Ramos (cell line): ENCODE results near the gene RHOF.
"Not testable (repeated sequence)": the region's sequence is repeated elsewhere in the genome, so short reads cannot be mapped to it uniquely, and the experiment has no call there.

ENCODE experiments used
- in situ Hi-C: fragments of 300-500 bp; cut with MboI; formaldehyde crosslinking; loops from one replicate; pipeline ENCODE4 v1.14.3; 2022; ENCODE audit warnings: low sequenced_read_pairs; ENCODE audit not compliant: unreplicated experiment

The RHOF gene

GRCh38 chr12:121780429-121780828 is 13.1 kb downstream of the RHOF start:
- in situ Hi-C loops = no loop called here

- in situ Hi-C loops = no loop called here
Observed at GRCh38 chr12:121779422-121779895, 14.0 kb downstream of the RHOF start.

DNA sequence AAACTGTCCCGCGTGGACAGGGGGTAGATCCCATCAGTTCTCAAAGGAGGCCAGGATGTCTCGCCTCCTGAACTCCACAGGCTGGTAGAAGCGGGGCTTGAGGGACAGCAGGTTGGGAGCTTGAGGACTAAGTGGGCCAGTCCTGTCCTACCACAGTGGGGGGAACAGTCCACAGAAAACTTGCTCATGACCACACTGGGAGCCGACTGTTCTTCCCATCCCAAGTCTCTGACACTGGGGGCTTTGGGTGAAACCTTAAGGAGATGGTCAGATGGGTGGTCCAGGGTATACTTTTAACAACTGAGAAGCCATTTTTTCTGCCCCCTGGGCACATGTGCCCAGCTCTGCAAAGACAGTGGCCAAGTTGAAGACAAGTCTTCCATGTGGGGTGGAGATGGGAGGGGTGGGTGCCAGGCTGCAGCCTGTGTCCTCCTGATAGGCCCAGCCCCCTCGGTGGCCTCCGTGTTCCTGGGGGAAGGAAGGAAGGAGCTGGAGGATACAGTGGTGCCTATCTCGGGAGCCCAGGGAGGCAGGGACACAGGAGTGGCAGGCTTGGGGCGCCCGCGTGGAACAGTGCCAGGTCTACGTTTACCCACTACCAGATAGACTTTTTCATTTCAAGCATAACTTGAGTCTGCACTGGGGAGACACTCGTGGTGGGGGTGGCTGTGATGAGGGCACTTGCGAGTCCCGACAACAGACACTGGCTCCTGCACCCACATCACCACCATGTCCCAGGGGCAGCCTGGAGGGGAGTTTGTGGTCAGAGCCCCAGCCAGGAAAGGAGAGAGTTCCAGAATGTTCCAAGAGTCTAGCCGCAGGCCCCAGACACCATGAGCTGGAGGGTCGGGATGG is 14.7 kb downstream of the RHOF start:
- in situ Hi-C loops = no loop called here

DNA sequence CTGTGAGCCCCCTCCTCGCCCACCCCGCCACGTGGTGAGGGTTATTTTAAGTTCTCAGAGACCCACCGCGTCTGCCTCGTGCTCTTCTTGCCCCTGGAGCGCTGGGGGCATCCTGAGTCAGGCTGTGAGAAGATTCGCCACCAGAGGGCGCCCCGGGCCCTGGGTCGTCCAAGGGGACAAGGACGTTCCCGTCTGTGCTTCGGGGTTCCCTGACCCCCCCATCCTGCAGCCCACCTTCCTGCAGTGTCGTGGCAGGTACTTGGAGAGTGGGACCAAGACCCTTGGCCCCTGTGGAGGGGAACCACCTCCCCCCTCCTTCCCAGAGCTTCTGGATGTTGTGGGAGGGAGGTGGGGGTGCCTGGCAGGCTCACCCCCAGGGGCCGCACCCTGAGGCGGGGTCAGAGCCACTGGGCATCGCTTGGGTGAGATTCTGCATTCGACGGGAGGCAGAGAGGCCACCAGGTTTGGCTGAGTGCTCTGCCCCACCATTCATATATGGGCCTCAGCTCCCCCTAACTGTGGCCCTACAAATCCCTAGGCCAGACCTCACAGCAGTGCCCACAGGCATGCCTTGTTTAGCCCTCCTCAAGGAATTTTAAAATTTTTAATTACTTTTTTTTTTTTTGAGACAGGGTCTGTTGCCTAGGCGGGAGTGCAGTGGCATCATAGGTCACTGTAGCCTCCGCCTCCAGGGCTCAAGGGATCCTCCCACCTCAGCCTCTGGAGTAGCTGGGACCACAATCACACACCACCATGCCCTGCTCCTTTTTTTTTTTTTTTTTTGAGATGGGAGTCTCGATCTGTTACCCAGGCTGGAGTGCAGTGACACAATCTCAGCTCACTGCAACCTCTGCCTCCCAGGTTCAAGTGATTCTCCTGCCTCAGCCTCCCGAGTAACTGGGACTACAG is 17.0 kb downstream of the RHOF start:
- in situ Hi-C loops = no loop called here

GRCh38 chr12:121775501-121775900 is 18.0 kb downstream of the RHOF start:
- in situ Hi-C loops = no loop called here

GRCh38 chr12:121774968-121775474 is 18.5 kb downstream of the RHOF start:
- in situ Hi-C loops = no loop called here

GRCh38 chr12:121773011-121773777 is 20.3 kb downstream of the RHOF start:
- in situ Hi-C loops = no loop called here

DNA sequence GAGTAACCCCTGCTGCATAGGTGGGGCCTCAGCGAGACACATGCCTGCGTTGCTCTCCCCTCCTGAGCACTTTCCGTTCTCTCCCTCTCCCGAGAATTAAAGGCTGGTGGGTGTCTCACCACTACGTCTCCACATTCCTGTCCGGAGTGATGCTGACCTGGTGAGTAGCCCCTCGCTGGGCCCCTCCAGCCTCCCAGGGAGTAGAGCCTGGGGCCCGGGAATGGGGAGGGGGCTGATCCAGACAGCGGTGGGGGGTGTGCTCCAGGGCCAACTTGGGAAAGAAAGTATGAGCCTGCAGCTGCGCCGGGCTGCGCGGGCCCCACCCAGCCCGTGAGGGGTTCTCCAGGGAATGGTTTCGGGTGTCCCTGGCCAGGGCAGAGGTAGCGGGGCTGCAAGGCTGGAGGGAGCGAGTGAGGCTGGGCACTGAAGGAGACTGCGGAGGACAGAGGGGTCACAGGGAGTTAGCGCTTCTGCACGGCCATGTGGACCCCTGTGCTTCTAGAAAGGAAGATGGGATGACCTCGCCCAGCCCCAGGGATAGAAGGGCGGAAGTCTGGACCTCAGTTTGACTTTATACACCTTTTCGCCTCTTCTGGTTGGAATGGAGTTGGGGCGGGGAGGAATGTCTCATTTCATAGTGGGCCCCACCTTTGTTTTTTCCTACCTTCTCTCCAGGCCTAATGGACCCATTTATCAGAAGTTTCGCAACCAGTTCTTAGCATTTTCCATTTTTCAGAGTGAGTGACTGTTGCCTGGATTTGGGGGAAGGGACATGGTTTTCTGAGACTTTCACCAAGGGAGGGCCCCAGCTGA is 22.5 kb downstream of the RHOF start:
- in situ Hi-C loops = no loop called here

- in situ Hi-C loops = no loop called here
Observed at GRCh38 chr12:121770388-121770787, 23.1 kb downstream of the RHOF start.

DNA sequence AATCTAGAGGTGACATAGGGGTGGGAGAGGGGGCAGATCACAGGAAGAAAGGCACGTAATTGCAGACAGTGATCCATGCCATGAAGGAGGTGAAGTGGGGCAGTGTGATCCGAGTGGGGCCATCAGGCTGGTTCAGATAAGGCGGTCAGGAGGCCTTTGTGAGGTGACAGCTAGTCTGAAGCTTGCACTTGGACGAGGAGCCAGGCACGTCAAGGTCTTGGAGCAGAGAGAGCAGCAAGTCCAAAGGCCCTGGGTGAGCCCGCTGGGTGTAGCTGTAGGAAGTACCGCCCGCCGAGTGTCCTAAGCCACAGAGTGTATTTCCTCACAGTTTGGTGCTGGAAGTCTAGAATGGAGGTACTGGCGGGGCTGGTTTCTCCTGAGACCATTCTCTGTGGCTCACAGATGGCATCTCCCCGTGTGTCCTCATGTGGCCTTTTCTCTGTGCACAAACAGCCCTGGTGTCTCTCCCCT is 23.6 kb downstream of the RHOF start:
- in situ Hi-C loops = no loop called here

DNA sequence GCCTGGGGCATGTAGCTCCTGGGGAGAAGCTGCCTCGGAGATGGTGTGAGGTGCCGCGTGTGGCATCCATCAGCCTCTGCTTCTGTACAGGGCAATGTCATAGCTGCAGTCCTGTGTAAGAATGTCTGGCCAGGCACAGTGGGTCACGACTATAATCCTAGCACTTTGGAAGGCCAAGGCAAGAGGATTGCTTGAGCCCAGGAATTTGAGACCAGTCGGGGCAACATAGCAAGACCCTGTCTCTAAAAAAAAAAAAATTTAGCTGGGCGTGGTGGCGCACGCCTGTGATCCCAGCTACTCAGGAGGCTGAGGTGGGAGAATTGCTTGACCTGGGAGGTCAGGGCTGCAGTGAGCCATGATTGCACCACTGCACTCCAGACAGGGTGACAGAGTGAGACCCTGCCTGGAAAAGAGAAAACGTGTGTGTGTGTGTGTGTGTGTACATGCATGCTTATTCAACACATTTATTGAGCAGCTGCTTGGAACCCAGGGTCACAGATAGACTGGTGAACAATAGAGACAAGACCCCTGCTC is 24.1 kb downstream of the RHOF start:
- in situ Hi-C loops = no loop called here

DNA sequence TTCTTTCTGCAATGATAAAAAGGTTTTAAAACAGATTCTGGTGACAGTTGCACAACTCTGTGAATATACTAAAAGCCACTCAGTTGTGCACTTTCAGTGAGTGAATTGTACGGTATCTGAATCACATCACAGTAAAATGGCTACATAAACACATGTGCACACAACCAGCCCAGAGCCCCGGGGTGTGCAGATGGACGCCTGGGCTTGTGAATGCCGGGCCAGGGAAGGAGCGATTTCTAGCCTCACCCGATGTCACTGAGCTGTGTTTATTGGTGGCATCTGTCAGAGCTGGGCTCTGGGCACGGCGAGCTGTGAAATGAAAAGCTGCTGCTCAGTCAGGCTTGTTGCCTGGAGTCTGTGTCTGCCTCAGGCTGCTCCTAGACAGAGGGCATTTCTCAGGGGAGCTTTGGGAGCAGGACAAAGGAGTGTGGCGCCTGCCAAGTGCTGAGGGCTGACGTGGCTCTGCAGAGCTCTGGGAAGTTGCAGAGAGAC is 25.9 kb downstream of the RHOF start:
- in situ Hi-C loops = no loop called here

DNA sequence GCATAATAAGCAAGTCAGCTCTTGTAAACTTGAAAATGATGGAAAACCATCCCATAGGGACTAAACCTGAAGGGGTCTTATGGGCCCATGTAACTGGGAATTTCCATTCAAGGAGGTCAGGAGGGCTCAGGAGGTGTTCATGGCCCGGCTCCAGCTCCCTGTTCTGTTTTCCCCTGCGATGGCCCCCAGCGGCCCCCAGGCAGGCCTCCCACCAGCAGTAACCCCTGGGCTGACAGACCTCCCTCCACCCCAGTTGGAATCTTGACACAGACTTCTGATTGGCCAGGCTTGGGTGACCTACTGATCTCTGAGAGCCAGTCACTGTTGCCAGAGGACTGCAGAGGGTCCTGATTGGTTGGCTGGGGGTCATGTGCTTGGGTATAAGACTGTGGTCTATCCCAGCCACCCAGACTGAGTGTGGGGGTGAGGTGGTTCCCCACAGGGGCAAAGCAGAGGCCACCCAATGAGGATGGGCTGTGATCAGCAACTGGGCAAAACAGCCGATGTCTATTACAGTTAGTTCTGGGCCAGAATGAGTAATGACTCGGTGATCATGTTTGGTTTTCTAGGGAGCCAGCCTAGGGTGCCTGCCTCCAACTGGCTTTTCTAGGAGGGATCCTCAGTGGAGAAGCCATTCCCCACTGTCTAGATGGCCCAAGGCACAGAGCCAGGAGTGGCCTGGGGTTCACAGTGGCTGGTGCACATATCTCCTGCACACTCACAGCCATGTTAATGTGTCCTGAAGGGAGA is 27.0 kb downstream of the RHOF start:
- in situ Hi-C loops = no loop called here

DNA sequence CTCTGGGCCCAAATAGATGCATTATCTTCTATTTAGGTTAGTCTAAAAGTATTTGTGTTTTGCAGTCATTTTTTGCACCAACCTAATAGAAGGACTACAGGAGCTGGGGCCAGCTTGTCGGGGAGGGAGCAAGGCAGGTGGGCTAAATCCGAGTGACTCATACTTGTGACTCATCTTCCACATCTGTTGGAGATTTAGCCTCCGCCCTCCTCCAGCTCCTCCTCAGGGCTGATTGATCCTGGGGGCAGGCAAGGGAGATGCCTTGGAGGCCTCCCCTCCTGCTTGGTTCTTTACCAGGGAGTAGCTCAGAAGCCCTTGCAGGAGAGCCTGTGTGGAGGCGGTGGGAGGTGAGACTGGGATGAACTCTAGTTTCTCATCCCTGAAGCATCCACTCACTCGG is 27.9 kb downstream of the RHOF start:
- in situ Hi-C loops = no loop called here

- in situ Hi-C loops = no loop called here
Observed at GRCh38 chr12:121764808-121765207, 28.7 kb downstream of the RHOF start.

DNA sequence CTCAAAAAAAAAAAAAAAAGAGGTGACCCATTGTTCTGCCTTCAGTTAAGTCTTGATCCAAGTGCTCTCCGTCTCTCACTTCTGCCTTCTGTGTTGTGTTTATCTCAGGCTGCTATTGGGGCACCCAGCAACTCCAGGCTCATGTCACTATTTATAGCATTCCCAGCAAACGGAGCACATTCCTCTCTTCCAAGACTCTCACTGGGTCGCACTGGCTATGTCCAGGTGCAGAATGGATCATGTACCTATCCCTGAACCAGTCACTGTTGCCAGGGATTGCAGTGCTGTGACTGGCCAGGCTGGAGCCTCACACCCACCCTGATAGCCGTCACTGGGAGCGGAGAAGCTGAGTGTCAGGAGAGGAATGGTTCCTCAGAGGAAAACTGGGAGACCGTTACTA is 31.2 kb downstream of the RHOF start:
- in situ Hi-C loops = no loop called here

DNA sequence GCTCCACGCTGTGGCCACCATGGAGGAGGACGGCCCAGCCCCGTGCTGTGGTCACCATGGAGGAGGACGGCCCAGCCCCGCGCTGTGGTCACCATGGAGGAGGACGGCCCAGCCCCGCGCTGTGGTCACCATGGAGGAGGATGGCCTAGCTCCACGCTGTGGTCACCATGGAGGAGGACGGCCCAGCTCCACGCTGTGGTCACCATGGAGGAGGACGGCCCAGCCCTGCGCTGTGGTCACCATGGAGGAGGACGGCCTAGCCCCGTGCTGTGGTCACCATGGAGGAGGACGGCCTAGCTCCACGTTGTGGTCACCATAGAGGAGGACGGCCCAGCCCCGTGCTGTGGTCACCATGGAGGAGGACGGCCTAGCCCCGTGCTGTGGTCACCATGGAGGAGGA is 35.0 kb downstream of the RHOF start:
- in situ Hi-C loops = not testable (repeated sequence)

GRCh38 chr12:121755591-121755990 is 37.9 kb downstream of the RHOF start:
- in situ Hi-C loops = no loop called here
